COLO829 (cell line): Measurements from ENCODE around the gene MAPK14.
"Not testable (repeated sequence)": the region's sequence is repeated elsewhere in the genome, so short reads cannot be mapped to it uniquely, and the experiment has no call there.

ENCODE experiments used
- DNase-seq: peaks from one replicate; pipeline ENCODE4 v3.0.0; 2012; ENCODE audit warnings: low spot score

The MAPK14 gene

GRCh38 chr6:36069573-36069972 lies 42.0 kb downstream of the MAPK14 start:
- DNase-seq, result no peak

GRCh38 chr6:36070252-36070651 lies 42.6 kb downstream of the MAPK14 start:
- DNase-seq, result no peak

- DNase-seq, result no peak
Observed at GRCh38 chr6:36071281-36071680, 43.7 kb downstream of the MAPK14 start.

GRCh38 chr6:36071714-36072113 lies 44.1 kb downstream of the MAPK14 start:
- no peak for DNase-seq

- no peak for DNase-seq
Observed at GRCh38 chr6:36072681-36073080, 45.1 kb downstream of the MAPK14 start.

GRCh38 chr6:36073587-36073986 lies 46.0 kb downstream of the MAPK14 start:
- DNase-seq, result no peak

GRCh38 chr6:36075656-36076055 lies 48.0 kb downstream of the MAPK14 start:
- DNase-seq, result no peak

GRCh38 chr6:36076178-36077063 lies 48.8 kb downstream of the MAPK14 start:
- no peak for DNase-seq

GRCh38 chr6:36078159-36078558 lies 50.6 kb downstream of the MAPK14 start:
- DNase-seq, result no peak

GRCh38 chr6:36079601-36080000 lies 52.0 kb downstream of the MAPK14 start:
- no peak for DNase-seq

GRCh38 chr6:36082318-36082717 lies 54.7 kb downstream of the MAPK14 start:
- DNase-seq, result no peak

GRCh38 chr6:36083446-36083845 lies 55.8 kb downstream of the MAPK14 start:
- no peak for DNase-seq

GRCh38 chr6:36088204-36088603 lies 60.6 kb downstream of the MAPK14 start:
- DNase-seq, result not testable (repeated sequence)

- DNase-seq, result no peak
Observed at GRCh38 chr6:36089048-36089447, 61.4 kb downstream of the MAPK14 start.

GRCh38 chr6:36094238-36094637 lies 66.6 kb downstream of the MAPK14 start:
- no peak for DNase-seq

GRCh38 chr6:36094753-36095496 lies 67.3 kb downstream of the MAPK14 start:
- peak; percentile 81 for DNase-seq

- DNase-seq, result no peak
Observed at GRCh38 chr6:36095497-36096391, 68.1 kb downstream of the MAPK14 start.

- DNase-seq, result no peak
Observed at GRCh38 chr6:36098253-36098919, 70.8 kb downstream of the MAPK14 start.

- DNase-seq, result no peak
Observed at GRCh38 chr6:36098920-36099647, 71.5 kb downstream of the MAPK14 start.

- no peak for DNase-seq
Observed at GRCh38 chr6:36099869-36100483, 72.4 kb downstream of the MAPK14 start.

- no peak for DNase-seq
Observed at GRCh38 chr6:36101691-36102090, 74.1 kb downstream of the MAPK14 start.
